HG03558 (cell line): ENCODE measurements around the gene SLC7A10.
"Not testable (repeated sequence)": the region's sequence is repeated elsewhere in the genome, so short reads cannot be mapped to it uniquely, and the experiment has no call there.

Experiments
- ATAC-seq: cut with Tn5 transposase; IDR thresholded peaks from one replicate; pipeline ENCODE4 v1.9.1; 2021; ENCODE audit warnings: moderate number of reproducible peaks; ENCODE audit not compliant: unreplicated experiment; ENCODE audit errors: extremely low read depth

The SLC7A10 gene

DNA sequence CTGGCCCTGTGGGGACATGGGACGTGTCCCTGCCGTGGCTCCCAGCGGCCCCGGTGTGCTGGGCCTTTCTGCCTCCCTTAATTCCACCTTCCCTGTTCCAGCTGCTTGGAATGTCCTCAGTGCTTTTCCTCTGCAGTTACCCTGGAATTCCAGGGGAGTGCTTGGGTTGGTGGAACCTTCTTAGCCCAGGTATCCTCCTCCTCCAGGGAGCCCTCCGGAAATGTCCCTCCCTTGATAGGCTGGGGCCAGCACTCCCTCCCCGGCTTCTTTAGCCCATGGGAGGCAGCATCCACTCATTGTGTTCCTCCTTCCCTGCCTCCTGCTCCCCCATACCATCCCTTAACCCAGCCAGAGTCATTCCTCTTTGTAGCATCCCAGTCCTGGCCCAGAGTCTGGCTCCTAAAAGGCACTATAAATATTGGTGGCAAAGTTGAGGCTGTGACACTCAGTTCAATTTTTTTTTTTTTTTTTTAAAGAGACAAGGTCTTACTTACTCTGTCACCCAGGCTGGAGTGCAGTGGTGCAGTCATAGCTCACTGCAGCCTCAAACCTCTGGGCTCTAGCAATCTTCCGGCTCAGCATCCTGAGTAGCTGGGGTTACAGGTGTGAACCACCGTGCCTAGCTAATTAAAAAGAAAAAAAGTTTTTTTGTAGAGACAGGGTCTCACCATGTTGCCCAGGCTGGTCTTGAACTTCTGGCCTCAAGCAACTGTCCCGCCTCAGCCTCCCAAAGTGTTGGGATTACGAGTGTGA, 13.7 kb upstream of the SLC7A10 start:
- no peak for ATAC-seq

GRCh38 chr19:33238481-33239149, 13.0 kb upstream of the SLC7A10 start:
- ATAC-seq, result no peak

DNA sequence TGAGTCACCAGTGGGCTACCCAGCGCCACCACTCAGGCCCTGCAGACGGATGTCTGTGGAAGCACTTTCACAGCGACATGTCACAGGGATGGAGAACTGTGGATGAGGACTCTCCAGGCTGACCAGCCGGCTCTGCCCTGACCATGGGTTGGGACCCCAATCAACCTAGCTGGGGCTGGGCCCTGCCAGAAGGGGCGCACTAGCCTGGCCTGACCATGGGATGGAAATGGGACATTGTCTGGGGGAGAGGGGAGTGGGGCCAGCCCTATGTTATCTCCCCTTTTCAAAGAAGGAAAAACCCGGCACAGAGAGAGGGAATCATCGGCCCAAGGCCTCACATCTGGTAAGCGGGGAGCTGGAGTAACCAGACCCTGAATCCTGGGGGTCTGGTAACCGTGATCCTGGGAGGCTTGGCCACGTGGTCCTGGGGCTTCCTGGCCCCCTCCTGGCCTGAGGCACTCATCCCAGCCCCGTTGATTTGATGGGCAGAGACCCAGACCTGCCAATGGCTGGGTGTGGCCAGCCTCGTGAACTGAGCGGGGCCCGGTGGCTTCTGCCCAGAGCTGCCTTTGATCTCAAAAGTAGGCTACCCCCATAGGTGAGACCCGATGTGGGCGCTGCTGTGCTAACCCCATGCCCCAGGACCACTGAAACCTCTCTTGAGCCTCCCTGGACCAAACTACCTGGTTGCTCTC, 11.2 kb upstream of the SLC7A10 start:
- no peak for ATAC-seq

DNA sequence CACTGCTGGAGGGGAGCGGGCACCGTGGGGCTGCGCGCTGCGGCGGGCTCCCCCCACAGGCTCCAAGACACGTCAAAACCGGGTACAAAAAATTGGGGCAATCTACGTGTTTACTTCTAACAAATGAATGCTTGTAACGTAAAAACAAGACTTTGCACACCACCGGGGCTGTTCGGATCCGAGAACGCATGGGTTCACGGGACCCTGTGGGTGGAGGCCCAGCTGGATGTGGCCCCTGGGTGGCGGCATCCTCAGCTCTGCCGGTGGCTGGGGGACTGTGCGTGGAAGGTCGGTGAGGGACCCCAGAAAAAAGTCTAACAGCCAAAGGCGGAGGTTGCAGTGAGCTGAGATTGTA, 10.3 kb upstream of the SLC7A10 start:
- ATAC-seq, result no peak

GRCh38 chr19:33235269-33235995, 9.8 kb upstream of the SLC7A10 start:
- peak; percentile 75 for ATAC-seq

- no peak for ATAC-seq
These were observed 9.1 kb upstream of the SLC7A10 start for GRCh38 chr19:33234736-33235135.

DNA sequence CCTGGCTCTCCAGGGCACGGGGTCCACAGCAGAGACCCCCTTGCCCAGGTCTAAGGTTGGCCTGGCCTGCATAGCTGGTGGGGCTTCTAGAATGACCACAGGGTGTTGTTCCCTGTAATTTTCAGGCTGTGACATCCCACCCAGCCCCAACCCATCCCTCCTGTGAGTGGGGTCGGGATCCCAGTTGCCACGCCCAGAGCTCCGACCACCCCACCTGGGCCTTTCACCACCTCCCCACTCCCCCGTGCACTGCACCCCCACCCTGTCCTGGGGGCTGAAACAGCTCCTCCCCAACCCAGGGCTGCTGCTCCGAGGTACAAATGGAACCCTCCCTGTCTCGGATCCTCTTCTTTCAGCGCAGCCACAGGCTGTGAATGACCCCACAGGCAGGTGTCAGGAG, 8.4 kb upstream of the SLC7A10 start:
- ATAC-seq, result no peak

DNA sequence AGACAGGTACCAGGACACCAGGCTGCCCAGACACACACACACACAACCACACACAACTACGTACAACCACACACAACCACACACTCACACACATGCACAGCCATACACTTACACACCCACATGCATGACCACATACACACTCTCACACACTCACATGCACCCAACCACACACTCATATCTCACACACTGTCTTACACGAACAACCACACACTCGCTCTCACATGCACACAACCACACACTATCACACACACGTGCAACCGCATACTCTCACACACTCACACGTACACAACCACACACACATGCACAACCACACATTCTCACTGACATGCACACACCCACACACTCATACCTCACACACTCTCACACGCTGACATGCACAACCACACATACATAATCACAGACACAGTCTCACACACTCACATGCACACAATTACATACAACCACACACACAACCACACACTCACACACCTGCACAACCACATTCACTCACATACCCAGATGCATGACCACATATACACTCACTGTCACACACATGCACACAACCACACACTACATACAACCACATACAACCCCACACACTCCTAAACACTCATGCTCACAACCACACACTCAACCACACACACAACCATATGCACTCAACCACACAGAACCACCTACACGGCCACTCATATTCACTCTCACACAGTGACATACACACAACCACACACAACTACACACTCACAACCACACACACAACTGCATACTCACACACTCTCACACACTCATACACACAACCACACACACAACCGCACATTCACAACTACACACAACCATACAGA, 7.6 kb upstream of the SLC7A10 start:
- no peak for ATAC-seq

GRCh38 chr19:33232656-33233055, 7.0 kb upstream of the SLC7A10 start:
- no peak for ATAC-seq

DNA sequence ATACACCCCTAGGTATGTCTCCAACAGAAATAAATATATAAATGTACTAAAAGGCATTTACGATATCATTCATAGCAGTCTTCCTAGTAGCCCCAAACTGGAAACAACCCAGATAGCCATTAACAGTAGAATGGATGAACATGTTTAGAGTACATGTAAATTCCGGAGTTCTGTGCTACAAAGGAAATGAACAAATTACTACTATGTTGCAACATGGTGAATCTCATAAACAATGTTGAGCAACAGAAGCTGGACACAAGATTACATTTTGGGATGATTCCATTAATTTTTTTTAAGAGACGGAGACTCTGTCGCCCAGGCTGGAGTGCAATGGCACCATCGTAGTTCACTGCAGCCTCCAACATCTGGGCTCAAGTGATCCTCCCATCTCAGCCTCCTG, 5.9 kb upstream of the SLC7A10 start:
- ATAC-seq, result no peak

DNA sequence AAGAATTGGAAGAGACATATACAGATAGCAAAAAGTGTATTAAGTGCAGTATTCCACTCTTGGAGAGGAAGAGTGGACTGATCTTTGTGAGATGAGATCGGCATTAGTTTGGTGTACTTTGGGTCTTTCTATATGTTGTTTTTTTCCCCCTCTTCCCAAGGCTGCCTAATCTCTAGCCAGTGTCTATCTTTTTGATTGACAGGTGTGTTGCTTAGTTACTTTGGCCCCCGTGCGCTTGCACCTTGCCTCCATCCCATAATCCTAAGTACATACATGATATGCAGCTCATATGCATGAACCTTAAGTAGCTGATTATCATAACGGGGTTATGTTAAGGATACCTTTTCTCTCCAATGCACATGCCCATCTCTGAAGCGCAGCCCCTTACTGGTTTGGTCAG, 4.3 kb upstream of the SLC7A10 start:
- ATAC-seq, result no peak

DNA sequence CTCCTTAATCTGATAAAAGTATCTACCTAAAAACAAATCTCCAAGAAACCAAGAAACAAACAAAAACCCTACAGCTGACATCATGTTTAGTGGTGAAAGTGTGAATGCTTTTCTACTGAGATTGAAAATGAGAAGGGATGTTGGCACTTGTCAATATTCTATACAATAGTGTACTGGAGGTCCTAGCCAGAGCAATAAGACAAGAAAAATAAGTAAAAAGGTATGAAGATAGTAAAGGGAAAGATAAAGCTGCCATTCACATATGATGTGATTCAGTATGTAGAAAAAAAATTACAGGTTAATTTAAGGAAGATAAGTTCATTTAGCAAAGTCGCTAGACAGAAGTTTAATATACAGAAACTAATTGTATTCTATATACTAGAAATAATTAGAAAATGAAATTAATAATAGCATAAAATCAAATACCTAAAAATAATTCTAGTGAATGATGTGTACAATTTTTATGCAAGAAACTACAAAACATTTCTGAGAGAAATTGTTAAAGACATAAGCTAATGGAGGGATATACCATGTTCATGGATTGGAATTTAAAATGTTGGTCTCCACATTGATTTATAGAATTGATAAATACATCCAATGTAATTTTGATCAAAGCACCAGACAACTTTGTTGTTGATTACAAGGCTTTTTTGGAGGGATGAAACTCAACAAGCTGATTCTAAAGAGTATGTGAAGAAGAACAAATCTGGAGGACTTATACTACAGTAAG, 2.4 kb upstream of the SLC7A10 start:
- no peak for ATAC-seq

- ATAC-seq, result no peak
These were observed 1.6 kb upstream of the SLC7A10 start for GRCh38 chr19:33227242-33227650.

GRCh38 chr19:33226550-33227241, 1.0 kb upstream of the SLC7A10 start:
- ATAC-seq, result no peak

GRCh38 chr19:33224694-33225457, 774 bp downstream of the SLC7A10 start:
- ATAC-seq, result no peak

DNA sequence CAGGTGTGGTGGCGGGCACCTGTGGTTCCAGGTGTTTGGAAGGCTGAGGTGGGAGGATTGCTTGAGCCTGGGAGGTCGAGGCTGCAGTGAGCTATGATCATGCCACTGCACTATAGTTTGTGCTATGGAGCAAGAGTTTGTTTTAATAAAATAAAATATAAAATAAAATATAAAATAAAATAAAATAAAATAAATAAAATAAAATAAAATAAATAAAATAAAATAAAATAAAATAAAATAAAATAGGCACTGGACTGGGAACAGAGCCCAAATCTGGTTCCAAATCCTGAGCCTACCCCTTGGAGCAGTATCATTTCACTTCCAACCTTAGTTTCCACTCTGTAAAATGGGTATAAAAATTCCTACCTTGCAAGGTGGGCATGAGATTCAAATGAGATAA, 3.4 kb downstream of the SLC7A10 start:
- not testable (repeated sequence) for ATAC-seq

DNA sequence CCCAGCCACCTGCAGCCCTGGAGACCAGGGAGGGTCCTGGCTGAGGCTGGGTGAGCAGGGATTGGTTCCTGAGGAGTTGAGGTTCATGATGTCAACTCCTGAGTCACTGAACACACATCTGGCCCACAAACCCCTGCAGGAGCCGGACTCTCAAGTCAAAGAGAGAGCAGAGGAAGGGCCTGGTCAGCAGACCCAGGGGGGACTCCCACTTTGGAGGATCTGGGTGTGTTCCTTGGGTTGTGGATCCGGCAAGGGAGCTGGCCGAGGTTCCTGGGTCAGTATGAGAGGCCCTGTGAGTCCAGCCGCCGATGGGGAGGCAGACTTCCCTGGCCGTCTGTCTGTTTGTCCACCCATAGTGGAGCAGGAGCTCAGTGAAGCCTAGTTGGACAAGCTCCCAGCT, 4.0 kb downstream of the SLC7A10 start:
- ATAC-seq, result no peak

DNA sequence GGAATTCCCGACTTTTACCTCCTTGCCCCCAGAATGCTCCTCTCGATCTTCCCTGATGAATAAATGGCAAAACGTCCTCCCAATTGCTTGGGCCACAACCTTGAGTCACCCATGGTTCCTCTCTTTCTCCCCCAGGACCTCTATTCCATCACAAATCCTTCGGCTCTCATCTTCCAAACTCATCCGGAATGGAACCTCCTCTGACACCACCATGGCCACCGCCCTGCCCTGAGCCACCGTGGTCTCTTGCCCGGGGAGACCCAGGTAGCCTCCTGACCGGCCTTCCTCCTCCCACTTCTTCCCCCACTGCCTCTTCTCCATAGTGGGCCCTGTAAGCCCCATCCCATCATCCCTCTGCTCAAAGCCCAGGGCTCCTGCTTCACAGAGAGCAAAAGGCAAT, 4.9 kb downstream of the SLC7A10 start:
- ATAC-seq, result no peak
